HFFc6 (cell line): ENCODE measurements around the gene ZNF100. TPM values are rescaled to one million over a fixed set of nuclear protein-coding genes. Genes with fewer than 3 reads are reported as not detected.
"Not testable (repeated sequence)": the region's sequence is repeated elsewhere in the genome, so short reads cannot be mapped to it uniquely, and the experiment has no call there.

Experiments
- DNase-seq: peaks from one replicate; pipeline ENCODE4 v3.0.0-alpha.2; 2018
- H3K27ac Mint-ChIP-seq: 2 replicates; pipeline ENCODE4 v1.8.0; 2020; ENCODE audit warnings: mild to moderate bottlenecking, mixed read lengths
- H3K27me3 Mint-ChIP-seq: 2 replicates; pipeline ENCODE4 v1.8.0; 2021; ENCODE audit warnings: mild to moderate bottlenecking, moderate library complexity, mixed read lengths; ENCODE audit not compliant: insufficient read depth
- H3K36me3 Mint-ChIP-seq: 2 replicates; pipeline ENCODE4 v1.8.0; 2021; ENCODE audit warnings: low read depth, mixed read lengths
- H3K4me1 Mint-ChIP-seq: 2 replicates; pipeline ENCODE4 v1.8.0; 2020; ENCODE audit warnings: low read depth, mixed read lengths
- H3K4me3 Mint-ChIP-seq: 2 replicates; pipeline ENCODE4 v1.8.0; 2020; ENCODE audit warnings: mild to moderate bottlenecking, moderate library complexity, mixed read lengths
- H3K9me3 Mint-ChIP-seq: 2 replicates; pipeline ENCODE4 v1.8.0; 2020; ENCODE audit warnings: mild to moderate bottlenecking, mixed read lengths
- CTCF ChIP-seq: fragments of 200-600 bp; sonication (generic); IDR thresholded peaks from 2 replicates; pipeline ENCODE4 v1.5.0; 2021; ENCODE audit warnings: antibody characterized with exemption, mild to moderate bottlenecking
- total RNA-seq, 6 experiments: library from RNA; stranded (reverse); fragmentation: NEBNext Ultra II Directional; extraction: Animal tissue kit (Norgen Biotek cat#: 25700); gene quantifications; 2 replicates in 1 of 6; 3 replicates in 5 of 6; pipeline ENCODE4 v1.2.3, GENCODE V29; 2021

The ZNF100 gene
- total RNA-seq, 6 experiments from 2014 or later = 2.8 to 6.2 (median 5.3) TPM

- DNase-seq = no peak
- Mint-ChIP-seq H3K4me3 (no peak overlapping the region), H3K9me3 (peaks cover 13% of the 10 kb centered on the region), H3K27me3 (no peaks in the 10 kb centered on the region), H3K4me1 (peaks cover 9% of the 10 kb centered on the region; the same call in 1 of the 2 replicates), H3K27ac (no peak overlapping the region), H3K36me3 (peaks cover 52% of the 10 kb centered on the region)
- no peak for TF ChIP-seq CTCF
Observed at GRCh38 chr19:21765151-21765550, 2.2 kb downstream of the ZNF100 start.

- not testable (repeated sequence) for DNase-seq, H3K4me1 Mint-ChIP-seq, H3K4me3 Mint-ChIP-seq, H3K27me3 Mint-ChIP-seq, H3K27ac Mint-ChIP-seq
- H3K9me3 Mint-ChIP-seq = peaks cover 13% of the 10 kb centered on the region
- peaks cover 84% of the 10 kb centered on the region for H3K36me3 Mint-ChIP-seq
Observed at GRCh38 chr19:21761547-21761946, 5.8 kb downstream of the ZNF100 start.

- Mint-ChIP-seq H3K27ac (no peak overlapping the region), H3K9me3 (peaks cover 23% of the 10 kb centered on the region), H3K4me3 (no peak overlapping the region), H3K27me3 (no peaks in the 10 kb centered on the region), H3K4me1 (no peaks in the 10 kb centered on the region), H3K36me3 (peaks cover 89% of the 10 kb centered on the region)
- no peak for TF ChIP-seq CTCF
- DNase-seq = no peak
Observed at GRCh38 chr19:21758296-21758695, 9.1 kb downstream of the ZNF100 start.

GRCh38 chr19:21755555-21755954 is 11.8 kb downstream of the ZNF100 start:
- peaks cover 16% of the 10 kb centered on the region for H3K9me3 Mint-ChIP-seq
- DNase-seq, H3K27ac Mint-ChIP-seq, H3K27me3 Mint-ChIP-seq, H3K4me3 Mint-ChIP-seq: not testable (repeated sequence)
- peaks cover 12% of the 10 kb centered on the region for H3K4me1 Mint-ChIP-seq
- peaks cover 86% of the 10 kb centered on the region for H3K36me3 Mint-ChIP-seq

GRCh38 chr19:21751384-21751783 is 16.0 kb downstream of the ZNF100 start:
- Mint-ChIP-seq H3K36me3 (peaks cover 79% of the 10 kb centered on the region), H3K9me3 (peaks cover 32% of the 10 kb centered on the region), H3K27me3 (no peaks in the 10 kb centered on the region)

GRCh38 chr19:21750586-21751128 is 16.7 kb downstream of the ZNF100 start:
- peaks cover 79% of the 10 kb centered on the region for H3K36me3 Mint-ChIP-seq

More at GRCh38 chr19:21751384-21751783, 16.0 kb downstream of the ZNF100 start:
- peak; percentile 58 for DNase-seq
- H3K27ac Mint-ChIP-seq = no peak overlapping the region
- no peak for TF ChIP-seq CTCF
- H3K4me1 Mint-ChIP-seq = peaks cover 28% of the 10 kb centered on the region
- H3K4me3 Mint-ChIP-seq = no peak overlapping the region

More at GRCh38 chr19:21750586-21751128, 16.7 kb downstream of the ZNF100 start:
- TF ChIP-seq CTCF = no peak
- H3K27ac Mint-ChIP-seq = no peak overlapping the region
- H3K9me3 Mint-ChIP-seq = peaks cover 32% of the 10 kb centered on the region
- DNase-seq = no peak
- H3K4me3 Mint-ChIP-seq = no peak overlapping the region
- no peaks in the 10 kb centered on the region for H3K27me3 Mint-ChIP-seq
- H3K4me1 Mint-ChIP-seq = peaks cover 28% of the 10 kb centered on the region
